ENCODE results near the gene SOX13.

The SOX13 gene

DNA sequence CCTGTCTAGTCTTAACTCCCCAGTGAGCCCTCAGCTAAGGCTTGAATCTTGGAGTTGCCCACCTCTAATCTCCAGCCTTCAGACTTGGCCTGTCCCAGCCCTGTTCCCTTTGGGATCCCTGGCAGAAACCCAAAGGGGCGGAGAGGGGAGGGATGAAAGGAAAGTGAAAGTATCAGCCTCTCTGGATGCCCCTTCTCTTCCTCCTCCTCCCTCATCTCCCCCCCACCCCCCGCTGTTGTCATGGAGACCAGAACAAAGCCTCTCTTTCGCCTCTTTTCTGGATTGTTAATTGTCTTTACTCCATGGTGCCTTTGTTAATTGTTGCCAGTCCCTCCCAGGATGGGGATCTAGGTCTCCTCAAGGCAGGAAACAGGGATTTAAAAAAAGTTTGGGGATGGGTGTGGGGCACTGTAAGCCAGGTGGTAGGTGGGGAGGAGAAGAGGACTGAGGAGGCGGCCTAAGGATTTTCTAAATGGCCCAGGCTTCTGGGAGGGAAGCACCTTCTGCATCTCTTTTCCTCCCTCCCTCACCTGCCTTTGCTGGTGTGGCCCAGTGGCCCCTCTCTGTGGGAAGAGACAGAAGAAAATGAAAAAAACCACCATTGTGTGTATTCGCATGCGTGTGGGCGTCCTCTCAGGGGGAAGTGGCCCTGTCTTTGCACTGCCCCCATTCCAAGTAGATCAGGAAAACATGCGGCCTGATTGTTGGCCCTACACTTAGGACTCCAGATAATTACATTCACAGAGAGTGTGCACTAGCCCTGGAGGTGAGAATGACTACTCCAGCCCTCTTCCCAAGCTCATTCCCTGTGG, 7.5 kb upstream of the SOX13 start:
- peak; percentile 63 for DNase-seq

DNA sequence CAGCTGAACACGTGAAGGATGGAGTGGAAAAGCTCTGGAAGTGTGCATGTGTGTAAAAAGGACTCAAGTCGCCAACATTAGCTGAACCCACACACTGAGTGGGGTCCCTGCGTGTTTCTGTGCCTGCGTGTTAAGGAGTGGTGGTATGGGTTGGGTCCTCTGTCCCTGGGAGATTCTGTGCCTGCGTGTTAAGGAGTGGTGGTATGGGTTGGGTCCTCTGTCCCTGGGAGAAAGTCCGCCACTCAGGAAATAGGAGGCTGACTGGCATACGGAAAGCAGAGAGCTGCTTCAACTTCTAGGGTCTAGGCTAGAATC, 7.0 kb upstream of the SOX13 start:
- DNase-seq: no peak

DNA sequence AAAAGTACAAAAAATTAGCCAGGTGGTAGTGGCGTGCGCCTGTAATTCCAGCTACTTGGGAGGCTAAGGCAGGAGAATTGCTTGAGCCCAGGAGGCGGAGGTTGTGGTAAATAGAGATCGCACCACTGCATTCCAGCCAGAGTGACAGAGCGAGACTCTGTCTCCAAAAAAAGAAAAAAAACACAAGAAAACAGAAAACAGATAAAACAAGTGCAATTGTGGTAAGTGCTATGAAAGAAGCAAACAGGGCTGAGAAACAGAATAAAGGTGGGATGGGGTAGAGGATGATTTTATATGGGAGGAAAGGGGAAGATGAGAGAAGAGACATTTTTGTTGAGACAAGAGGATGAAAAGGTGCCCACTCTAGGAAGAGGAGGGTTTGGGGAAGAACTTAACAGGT, 5.0 kb upstream of the SOX13 start:
- DNase-seq: no peak

DNA sequence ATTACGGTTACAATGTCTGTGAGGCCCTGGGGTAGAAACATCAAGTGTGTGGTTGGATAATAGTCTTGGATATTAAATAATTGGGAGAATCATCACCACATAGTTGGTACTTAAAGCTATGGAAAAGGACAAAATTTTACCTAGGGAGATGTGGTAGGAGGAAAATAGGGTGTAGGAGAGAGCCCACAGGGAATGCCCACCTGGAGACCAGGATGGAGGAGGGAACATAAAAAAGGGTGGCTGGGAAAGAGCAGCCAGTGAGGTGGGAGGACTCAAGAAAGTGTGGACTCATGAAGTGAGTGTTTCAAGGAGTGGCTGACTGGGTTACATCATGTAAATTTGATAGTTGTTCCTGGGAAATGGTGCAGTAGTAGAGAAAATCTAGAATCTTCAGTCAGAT, 3.0 kb upstream of the SOX13 start:
- no peak for DNase-seq

DNA sequence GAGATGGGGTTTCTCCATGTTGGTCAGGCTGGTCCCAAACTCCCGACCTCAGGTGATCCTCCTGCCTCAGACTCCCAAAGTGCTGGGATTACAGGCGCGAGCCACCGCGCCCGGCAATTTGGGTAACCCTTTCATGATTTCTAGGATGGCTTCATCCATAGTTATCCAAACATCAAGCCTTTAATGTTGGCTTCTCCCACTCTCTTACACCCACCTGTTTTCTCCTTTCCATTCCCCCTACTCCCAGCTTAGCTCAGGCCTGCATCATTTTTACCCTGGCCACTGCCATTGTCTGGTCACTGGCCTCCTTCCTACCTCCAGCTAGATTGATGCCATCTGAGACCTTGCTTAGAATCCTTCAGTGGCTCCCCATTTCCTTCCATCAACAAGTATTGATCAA, 2.0 kb upstream of the SOX13 start:
- no peak for DNase-seq

DNA sequence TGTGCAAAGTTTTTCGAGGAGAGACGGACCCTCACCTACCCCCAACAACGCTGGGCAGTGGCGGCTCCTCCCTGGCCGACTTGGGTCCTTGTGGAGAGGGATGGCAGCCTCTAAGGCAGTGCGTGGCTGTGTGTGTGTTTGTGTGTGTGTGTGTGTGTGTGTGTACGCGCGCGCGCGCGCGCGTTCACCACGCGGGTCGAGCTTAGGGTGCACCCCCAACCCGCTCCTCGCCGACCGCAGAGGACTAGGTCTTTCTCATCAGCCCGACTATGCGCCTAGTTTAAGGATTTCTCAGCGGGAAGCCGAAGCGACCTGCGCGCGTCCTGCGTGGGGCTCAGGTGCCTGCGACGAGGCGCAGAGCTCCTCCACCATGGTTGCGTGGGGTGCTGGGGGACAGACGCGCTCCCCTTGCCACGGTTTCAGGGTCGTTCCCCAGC, 940 bp downstream of the SOX13 start:
- DNase-seq: no peak

DNA sequence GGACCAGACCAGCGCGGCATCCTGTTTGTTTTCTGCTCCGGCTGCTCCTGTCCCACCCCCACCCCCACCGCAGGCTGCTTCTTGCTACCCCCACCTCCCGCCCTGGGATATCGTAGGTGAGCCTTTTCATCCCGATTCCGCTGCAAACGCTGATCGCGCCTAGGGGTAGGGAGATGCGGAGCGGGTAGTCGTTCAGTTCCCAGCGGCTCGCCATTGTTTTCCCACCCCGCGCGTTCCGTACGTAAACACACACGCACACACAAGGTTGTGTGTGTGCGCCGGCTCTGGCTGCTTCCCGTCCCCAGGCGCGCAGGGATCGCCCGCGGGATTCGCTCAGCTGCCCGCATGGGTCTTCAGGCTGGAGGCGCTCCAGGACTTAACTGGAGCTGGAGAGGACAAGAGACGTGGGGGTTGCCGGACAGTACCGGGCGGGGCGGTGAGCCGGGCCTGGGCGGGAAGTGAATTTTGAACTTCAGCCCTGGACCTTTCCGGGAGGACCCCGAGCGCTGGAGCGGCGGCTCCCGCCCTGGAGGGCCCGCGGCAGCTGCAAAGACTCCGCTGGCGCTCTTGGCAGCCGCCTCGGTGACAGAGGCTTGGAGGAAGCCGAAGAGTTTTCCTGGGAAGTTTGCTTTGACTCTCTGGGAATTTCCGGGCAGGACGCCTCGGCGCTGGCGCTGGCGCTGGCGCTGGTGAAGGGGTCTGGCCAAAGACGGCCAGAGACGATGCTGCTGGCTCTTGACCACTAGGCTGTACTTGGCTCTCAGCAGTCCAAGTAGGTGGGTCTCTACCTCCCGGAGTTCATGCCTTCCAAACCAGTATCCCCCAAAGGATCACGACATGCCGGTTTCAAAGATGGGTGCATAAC, 1.6 kb downstream of the SOX13 start:
- no peak for DNase-seq

DNA sequence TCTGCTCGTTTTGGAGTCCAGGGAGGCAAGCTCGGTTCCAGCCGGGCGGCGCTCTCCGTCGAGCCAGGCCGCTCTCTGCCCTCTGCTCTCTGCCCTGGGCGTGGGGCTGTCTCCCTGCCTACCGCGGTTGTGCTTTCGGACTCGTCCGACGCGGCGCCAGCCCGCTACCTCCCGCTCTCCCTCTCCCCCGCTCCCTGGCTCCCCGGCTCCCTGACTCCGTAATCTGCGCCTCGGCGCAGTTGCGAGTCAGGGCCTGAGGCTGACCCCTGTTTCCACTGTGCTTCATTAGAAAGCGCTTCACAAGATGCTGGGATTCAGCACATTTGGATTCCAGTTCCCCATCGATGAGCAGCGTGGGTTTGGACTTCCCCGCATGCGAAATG, 2.2 kb downstream of the SOX13 start:
- no peak for DNase-seq

DNA sequence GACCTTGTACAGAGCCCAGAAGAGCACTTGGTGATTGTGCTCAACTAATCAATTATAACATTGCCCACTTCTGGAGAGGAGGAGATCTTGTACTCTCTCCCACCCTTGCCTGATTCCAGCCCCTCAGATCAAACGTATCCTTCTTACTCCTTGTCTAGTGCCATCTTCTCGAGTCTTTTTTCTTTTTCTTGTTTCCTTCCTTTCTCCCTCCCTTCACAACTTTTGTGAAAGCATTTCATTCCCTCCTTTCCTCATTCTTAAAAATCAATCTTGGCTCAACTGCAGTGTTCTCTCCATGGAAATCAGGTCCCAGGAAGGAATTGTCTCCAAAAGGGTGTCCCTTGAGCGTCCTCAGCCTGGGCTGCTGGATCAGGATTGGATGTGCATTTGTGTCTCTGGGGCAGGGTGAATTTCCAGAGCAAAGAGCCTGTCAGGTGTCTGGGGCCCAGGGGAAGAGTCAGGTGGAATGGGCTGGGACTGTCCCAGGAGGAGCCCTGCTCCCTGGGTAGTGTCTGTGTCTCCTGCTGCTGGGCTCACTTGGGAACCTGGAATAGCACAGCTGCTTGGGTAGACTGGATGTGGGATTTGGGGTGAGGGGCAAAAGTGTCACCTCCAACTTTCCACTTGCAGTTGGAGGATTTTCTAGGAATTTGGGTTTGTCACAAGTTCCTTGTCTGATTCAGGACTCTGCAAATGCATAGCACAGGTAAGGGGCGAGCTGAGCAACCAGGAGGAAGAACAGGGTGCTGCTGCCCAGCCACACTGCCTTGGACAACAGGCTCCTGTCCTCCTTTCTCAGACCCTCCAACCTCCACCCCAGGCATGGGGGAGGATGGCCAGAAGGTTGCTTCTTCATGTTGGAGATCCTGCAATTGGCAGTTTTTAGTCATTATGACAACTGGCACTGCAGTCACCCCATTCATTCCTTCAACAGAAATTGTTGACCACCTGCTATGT, 3.3 kb downstream of the SOX13 start:
- no peak for DNase-seq

DNA sequence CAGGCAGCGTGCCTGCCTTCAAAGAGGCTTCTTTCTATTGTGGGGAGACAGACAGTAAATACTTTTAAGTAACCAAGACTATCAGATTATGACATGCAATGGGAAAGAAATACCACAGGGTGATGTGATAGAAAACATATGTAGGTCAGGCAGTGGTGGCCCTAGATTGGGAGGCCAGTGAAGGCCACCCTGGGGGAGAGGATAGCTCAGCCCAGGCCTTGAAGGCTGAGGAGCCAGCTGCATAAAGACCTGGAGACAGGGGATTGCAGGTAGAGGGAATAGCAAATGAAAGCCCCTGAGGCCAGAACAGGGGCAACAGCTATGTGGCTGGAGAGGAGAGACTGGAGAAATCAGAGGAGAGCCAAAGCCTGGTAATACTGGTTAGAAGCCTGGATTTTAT, 4.0 kb downstream of the SOX13 start:
- no peak for DNase-seq

DNA sequence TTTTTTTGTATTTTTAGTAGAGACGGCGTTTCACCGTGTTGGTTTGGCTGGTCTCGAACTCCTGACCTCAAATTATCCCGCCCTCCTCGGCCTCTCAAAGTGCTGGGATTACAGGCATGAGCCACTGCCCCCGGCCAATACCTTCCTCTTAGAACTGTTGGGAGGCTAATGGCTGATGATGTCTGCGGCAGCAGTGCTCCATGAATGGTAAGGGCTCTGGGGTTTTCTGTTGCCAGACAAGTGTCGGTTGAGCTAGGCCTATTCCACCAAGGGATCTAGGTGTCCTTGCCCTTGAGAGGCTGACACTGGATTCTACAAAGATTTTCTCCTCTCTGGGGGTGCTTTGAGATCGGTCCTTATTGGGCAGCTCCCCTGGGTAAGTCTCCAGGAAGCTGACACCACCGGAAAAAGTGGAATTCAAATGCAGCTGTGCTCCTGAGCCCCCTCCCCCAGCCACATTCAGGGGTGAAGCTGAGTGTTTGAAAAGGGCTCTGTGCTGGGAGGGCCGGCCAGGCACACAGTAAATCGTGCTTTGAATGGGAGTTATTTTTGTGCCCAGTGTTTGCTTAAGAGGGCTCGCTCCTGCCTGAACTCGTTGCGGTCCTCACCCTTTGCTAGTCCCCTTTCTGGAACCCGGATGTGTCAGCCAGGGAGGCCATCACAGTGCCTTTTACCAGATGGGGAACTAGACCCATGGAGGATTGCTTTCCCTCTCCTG, 5.2 kb downstream of the SOX13 start:
- no peak for DNase-seq

DNA sequence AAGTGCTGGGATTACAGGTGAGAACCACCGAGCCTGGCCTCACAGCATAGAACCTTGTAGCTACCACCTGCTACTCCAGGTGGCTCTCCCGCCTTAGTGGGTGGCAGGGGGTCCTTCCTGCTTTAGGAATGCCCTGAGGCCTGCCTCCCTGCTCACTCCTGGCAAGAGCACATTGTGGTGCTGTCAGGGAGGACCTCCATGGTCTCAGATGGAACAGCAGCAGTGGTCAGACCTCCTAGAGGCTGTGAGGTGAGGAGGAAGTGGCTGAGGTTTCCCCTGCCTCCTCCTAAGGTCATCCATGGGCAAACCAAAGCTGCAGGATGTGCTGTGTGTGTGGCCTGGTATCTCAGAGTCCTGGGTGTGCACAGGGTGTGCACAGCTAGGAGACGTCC, 6.7 kb downstream of the SOX13 start:
- DNase-seq: no peak

DNA sequence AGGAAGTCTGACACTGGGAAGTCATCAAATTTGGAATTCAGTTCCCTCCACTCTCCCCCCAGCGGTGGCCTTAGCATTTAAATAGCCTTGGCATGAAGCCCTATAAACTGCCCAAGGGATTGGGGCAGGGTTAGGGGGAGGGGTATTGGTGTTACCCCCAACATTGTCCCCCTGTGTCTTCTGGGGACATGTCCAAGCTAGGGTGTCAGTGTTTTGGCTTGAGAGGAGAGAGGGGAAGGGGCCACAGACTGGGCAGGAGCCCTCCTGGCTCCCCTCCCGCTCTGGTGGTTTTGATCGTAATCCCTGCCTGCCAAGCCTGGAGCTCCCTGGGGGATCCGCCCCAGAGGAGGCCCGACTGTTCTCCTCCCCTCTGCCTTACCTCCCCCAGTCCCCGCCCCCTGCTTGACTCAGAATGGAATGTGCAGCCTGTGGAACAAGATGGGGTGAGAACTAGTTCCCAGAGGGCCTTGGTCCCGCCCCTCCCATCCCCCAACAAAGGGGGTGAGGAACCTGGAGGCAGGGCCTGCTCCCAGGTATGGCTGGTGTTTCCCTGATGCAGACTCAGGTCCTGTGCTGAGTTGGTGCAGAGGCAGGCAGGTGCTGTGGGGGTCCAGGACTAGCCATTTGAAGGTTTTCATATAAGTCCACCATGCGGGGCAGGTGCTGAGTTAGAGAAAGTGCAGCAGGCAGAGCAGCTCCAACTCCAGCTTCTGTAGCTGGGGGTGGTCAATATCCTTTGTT, 7.4 kb downstream of the SOX13 start:
- peak; percentile 96 for DNase-seq

DNA sequence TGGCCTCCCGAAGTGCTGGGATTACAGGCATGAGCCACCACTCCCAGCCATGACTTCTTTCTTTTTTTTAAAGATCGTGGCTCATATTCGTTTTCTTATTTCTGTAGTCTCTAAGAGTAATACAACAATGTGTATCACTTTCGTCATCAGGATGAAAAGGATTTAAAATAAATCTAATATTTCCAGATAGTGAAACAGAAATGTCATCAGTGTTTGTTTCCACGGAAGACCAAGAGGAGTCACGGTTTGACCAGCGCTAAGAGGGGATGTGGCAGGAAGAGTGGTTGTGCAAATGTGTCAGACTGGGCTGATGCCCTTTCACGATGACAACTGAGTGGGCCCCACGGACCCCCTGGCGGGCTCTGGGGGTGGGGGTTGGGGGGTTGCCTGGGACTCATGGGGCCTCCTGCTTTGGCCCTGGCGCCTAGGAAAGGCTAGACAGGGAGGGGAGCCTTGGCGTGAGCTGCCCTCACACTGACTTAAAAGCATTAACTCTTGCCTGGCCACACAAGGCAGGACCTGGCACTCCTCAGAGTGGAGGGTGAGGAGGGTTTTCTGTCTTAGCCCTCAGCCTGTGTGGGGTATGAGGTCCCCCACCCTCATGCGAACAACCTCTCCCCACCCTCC, 8.4 kb downstream of the SOX13 start:
- DNase-seq: no peak

DNA sequence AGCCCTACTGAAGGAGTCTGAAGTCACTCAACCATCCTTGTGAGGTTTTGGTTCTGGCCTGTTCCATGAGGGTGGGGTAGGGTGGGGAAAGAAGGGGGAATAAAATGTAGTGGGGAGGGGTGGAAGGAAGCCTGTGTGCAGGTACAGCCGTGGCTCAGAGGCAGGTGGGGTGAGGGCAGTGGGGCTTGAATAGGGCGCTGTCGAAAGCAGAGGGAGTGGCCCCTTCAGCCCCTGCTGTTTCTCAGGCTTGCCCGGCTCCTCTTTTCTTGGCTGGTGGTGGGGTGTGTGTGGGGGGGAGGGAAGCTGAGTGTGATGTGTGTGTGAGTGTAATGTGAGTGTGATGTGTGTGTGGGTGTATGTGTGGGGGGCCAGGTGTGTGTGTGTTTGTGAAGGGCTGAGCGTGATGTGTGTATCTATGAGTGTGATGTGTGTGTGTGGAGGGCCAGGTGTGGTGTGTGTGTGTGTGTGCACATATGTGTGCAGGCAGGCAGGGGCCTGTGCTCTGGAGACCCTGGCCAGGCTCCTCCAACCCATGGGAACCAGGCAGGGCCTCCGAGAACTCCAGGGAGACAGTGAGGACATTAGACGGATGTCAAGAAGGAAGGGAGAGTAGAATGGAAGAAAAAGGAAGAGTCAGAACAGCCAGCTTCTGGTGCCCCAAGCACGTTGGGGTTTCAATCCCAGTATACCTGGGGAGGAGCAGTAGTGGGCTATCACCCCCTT, 9.0 kb downstream of the SOX13 start:
- DNase-seq: no peak

DNA sequence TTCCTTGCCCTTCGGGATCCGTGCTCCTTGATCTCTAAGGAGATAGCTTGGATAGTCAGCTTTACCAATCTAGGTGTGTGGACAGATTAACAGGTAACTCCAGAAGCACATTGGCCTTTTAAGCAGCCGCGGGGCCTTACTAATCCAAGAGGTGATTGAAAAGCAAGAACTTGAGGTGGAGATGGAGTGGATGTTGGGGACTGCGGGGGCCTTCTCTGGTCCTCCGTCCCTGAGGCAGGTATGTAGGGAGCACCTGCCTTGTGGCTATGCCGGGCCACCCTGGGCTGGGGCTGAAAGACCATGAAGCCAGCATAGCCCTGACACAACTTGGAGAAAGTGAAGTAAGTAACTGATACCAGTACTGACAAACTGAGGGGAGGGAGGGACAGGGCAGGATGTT, 10.6 kb downstream of the SOX13 start:
- DNase-seq: no peak

DNA sequence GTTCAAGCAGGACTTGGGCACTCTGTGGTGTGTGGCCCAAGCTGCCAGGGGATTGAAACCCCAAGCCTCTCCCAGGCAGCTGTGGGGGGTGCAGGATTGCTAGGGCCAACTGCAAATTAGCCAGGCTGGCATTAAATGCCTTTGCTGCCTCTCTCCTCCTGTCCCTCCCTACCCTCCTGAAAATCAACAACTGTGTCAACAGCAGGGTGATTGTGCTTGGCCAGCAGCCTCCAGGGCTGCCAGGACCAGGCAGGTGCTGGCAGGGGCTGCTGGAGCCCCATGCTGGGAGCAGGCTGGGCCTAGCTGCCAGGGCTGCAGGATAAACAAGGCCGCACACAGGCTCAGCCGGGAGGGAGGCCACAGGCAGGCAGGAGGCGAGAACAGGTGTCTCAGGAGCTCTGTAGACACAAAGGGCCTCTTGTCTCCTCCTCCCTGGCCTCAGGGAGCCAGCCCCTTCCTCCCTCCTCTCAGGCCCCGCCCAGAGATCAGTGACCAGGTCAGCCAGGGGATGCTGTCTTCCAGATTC, 11.4 kb downstream of the SOX13 start:
- no peak for DNase-seq

DNA sequence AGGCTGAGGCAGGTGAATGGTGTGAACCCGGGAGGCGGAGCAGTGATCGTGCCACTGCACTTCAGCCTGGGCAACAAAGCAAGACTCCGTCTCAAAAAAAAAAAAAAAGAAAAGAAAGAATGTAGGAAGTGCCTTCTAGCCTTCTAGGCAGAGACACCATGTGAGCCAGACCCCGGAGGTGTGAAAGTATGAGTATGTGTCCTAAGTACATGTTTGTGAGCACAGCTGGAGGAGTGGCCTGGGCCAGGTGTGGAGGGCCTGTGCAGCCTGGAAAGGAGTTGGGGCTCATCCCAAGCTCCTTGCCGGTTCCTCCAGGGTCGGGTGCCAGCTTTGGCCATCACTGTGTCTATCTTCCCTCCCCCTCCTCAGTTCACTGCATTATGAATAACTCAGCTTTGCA, 13.0 kb downstream of the SOX13 start:
- DNase-seq: no peak

DNA sequence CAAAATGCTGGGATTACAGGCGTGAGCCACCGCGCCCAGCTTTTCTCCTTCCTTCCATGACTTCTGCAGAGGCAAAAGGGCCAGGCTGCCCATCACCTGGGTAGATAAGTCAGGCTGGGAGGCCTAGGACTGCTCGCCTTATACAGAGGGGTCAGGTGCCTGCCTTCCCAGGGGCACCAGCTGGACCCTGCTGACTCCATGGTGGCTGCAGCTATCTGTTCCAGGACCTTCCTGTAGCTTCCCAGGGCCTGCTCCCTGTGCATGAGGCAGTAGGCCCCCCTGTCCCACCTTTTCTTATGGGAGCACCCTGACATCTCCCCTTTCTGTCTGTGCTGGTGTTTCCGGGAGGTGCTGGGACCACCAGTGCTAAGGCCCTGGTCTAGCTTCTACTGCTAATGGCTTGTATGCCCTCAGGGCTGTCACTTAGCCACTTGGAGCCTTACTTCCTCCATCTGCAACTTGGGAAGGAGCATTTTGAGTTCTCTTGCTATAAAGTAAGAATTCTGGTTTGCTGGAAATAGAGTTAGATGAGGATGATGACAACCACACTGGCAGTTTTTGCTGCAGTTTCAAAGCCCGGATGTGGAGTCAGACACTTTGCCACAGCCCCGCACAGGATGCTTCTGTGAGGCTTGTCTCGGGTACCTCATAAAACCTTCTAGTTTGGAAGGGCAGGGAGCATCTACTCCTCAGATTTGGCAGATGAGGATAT, 14.4 kb downstream of the SOX13 start:
- no peak for DNase-seq

Measured in NCI-H1048 (cell line).